ENCODE results near the gene SMAP2.

- TF ChIP-seq POLR2A (IDR thresholded peaks at IDR 0.05), result no peak
- TF ChIP-seq, protein P1, sequence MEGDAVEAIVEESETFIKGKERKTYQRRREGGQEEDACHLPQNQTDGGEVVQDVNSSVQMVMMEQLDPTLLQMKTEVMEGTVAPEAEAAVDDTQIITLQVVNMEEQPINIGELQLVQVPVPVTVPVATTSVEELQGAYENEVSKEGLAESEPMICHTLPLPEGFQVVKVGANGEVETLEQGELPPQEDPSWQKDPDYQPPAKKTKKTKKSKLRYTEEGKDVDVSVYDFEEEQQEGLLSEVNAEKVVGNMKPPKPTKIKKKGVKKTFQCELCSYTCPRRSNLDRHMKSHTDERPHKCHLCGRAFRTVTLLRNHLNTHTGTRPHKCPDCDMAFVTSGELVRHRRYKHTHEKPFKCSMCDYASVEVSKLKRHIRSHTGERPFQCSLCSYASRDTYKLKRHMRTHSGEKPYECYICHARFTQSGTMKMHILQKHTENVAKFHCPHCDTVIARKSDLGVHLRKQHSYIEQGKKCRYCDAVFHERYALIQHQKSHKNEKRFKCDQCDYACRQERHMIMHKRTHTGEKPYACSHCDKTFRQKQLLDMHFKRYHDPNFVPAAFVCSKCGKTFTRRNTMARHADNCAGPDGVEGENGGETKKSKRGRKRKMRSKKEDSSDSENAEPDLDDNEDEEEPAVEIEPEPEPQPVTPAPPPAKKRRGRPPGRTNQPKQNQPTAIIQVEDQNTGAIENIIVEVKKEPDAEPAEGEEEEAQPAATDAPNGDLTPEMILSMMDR (IDR thresholded peaks at IDR 0.05), result no peak
These were observed 36.1 kb upstream of the SMAP2 start for GRCh38 chr1:40337443-40337842.

All from body of pancreas (tissue), 4 donors.